Cardiac septum (tissue), 1 donor: Measurements from ENCODE around the gene CSNK1G3. TPM values are rescaled to one million over a fixed set of nuclear protein-coding genes. Genes with fewer than 3 reads are reported as not detected.

ENCODE experiments used
- DNase-seq: peaks from one replicate; pipeline ENCODE4 v3.0.0-alpha.2; 2020; ENCODE audit warnings: low spot score
- intact Hi-C: fragments of 100-400 bp; cut with DNase I; formaldehyde crosslinking; loops from one replicate; pipeline ENCODE4 v1.14.0; 2022
- total RNA-seq: library from RNA; stranded (reverse); fragmentation: NEBNext Ultra II Directional; extraction: Animal tissue kit (Norgen Biotek cat#: 25700); gene quantifications from one replicate; pipeline ENCODE4 v1.2.1, GENCODE V29; 2021
- donor health status: DM: no; HTN: no; CAD: no.

The CSNK1G3 gene
- total RNA-seq, 1 donor from 2014 or later: 28.0 TPM

- intact Hi-C loops: no loop called here
These were observed 34.7 kb downstream of the CSNK1G3 start for GRCh38 chr5:123546657-123547056.

DNA sequence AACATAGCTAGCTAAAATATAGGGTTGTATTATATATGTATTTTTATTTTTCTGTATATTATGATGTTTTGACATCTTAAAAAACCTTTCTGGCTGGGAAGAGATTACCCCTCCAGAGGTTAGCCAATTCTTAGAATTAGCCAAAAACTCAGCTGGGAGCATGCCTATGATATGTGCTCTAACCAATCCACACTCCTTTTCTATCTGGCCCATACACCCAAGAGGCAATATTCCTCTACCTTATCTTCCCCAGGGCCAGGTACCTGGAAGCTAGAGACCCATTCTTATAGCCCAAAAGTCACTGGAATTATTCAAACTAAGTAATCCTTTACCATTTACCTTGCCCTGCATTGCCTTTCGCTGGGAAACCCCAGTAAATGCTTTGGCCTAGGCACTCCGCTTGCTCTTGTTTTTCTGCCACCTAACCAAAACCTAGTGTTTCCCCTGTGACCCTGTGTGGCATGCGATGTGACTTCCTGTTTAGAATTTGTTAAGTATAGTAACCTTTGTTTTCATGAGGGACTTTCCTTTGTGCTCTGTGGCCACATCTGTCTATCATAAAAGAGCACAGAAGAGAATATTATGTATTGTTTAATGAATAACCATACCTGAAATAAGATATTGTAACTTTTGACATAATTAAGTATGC is 37.4 kb downstream of the CSNK1G3 start:
- no peak for DNase-seq
- intact Hi-C loops: no loop called here

More at GRCh38 chr5:123546657-123547056, 34.7 kb downstream of the CSNK1G3 start:
- DNase-seq: no peak

GRCh38 chr5:123554601-123555000 is 42.6 kb downstream of the CSNK1G3 start:
- no peak for DNase-seq
- intact Hi-C loops: no loop called here

- intact Hi-C loops: no loop called here
- DNase-seq: no peak
These were observed 45.9 kb downstream of the CSNK1G3 start for GRCh38 chr5:123557907-123558306.

DNA sequence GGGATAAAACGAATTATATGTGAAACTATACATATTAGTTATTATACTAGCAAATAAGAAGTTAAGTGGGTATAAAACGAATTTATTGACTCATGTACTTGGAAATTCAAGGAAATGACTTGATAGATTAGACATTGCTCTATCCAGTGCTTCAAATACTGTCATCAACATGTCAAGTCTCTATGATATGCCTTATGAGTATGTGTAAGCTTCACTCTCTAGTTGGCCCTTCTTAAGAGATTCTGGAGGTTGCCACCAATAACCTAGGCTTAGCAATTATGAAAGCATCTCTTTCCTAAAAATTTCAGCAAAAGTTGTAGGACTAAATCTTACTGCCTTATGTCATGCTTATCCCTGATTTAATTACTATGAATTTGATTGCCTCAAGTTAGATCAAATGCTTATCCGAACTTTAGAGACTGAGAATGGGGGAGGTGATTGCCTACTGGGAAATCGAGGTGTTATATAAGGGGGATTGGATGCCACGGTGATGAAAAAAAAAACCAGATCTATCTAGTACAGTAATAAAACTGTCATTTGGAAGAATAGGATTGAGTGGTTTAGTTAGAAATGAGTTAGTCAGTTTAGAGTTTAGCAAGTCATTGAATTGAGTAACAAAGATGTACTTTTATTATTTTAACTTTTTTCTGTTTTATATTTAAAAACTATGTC is 46.9 kb downstream of the CSNK1G3 start:
- DNase-seq: no peak
- intact Hi-C loops: no loop called here

DNA sequence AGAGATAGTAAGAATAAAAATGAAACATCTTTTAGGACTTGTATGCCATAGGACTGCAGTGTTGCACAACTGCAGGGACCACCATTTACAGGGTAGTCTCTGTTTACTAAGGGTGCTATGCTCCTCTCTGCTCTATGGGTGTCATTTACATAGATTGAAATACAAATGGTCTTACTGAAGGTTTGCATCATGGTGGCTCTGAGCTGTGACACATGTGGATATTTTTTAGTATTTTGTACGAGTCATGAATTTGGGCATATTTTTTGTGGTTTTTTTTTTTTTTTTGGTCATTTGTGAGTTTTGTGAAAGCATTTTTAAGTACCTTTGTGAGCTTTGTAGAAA is 47.4 kb downstream of the CSNK1G3 start:
- no peak for DNase-seq
- intact Hi-C loops: no loop called here

- no peak for DNase-seq
These were observed 49.3 kb downstream of the CSNK1G3 start for GRCh38 chr5:123561230-123561629.

GRCh38 chr5:123571927-123572326 is 60.0 kb downstream of the CSNK1G3 start:
- intact Hi-C loops: no loop called here

More at GRCh38 chr5:123561230-123561629, 49.3 kb downstream of the CSNK1G3 start:
- intact Hi-C loops: no loop called here

DNA sequence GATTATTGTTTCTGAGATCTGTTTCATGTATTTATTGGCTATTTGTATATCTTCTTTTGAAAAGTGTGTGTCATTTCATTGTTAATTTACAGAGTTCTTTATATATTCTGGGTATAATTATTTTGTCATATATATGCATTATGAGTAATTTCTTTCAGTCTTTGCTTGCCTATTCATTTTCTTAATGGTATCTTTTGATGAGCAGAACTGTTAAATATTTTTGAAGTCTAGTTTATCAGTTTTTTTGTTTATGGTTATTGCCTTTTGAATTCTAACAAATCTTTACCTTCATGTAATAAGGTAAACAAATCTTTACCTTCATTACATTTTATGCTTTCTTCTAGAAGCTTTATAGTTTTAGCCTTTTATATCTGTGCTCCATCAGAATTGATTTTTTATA is 66.4 kb downstream of the CSNK1G3 start:
- no peak for DNase-seq
- intact Hi-C loops: no loop called here

More at GRCh38 chr5:123571927-123572326, 60.0 kb downstream of the CSNK1G3 start:
- DNase-seq: no peak

DNA sequence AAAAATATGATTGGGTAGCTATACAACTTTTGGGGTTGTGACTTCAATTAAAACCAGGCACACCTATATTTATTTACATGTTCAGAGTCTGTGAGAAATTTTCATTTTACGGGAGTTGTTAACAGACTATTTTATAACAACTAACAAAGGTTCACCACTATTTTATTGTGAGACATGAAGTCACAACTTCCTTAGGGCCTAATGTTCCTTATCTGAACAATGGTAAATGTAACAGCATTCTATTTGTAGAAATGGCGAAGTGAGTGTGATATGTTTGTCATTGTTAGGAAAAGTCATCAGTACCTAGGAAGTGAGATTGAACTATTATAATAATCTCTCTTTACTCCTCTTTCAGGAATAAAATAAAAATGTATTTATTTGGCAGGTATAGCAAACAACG is 67.4 kb downstream of the CSNK1G3 start:
- intact Hi-C loops: no loop called here
- DNase-seq: no peak

DNA sequence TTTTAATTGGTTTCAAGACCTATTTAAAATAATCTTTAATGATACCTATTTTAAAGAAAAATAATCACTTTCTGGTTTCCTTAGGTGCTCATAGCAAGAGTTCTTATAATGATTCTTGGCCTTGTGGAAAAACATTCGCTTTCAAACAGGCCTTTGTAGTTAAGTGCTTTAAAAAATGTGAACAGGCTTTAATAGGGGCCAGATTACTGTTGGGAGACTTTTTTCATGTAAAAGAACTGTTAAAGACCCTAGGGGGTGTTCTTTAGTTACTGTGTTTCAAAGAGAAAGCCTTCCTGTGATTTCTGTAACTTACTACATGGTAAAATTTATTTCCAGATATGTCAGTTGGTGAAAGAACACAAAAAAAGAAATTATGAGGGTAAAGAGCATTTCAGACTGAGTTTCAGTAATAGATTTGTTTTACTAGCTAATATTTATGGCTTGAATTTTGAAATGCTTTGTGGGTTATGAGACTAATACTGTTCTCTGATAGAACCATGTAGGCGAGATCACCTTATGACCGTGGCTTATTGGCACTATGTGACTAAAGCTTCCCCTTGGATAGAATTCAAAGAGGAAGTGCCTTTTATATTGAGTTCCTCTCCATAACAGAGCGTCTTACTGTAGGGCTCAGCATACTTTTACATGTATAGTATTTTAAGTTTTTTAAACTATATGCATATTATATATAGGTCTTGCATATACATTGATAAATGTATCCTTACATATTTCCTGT is 70.7 kb downstream of the CSNK1G3 start:
- intact Hi-C loops: loop anchor here (10.0 kb wide), 1 partner anchor 68 kb away; the partner anchor contains the start of gene CSNK1G3
- DNase-seq: no peak

GRCh38 chr5:123585871-123586270 is 73.9 kb downstream of the CSNK1G3 start:
- intact Hi-C loops: loop anchor here (10.0 kb wide), 1 partner anchor 71 kb away; the partner anchor contains the start of gene CSNK1G3
- DNase-seq: no peak

- DNase-seq: no peak
- intact Hi-C loops: no loop called here
These were observed 82.5 kb downstream of the CSNK1G3 start for GRCh38 chr5:123594434-123594833.

- intact Hi-C loops: no loop called here
- no peak for DNase-seq
These were observed 85.0 kb downstream of the CSNK1G3 start for GRCh38 chr5:123597018-123597417.

GRCh38 chr5:123598028-123598689 is 86.2 kb downstream of the CSNK1G3 start:
- intact Hi-C loops: no loop called here
- DNase-seq: no peak

- DNase-seq: no peak
- intact Hi-C loops: no loop called here
These were observed 87.2 kb downstream of the CSNK1G3 start for GRCh38 chr5:123599171-123599570.

- intact Hi-C loops: no loop called here
- no peak for DNase-seq
These were observed 89.6 kb downstream of the CSNK1G3 start for GRCh38 chr5:123601610-123602009.

DNA sequence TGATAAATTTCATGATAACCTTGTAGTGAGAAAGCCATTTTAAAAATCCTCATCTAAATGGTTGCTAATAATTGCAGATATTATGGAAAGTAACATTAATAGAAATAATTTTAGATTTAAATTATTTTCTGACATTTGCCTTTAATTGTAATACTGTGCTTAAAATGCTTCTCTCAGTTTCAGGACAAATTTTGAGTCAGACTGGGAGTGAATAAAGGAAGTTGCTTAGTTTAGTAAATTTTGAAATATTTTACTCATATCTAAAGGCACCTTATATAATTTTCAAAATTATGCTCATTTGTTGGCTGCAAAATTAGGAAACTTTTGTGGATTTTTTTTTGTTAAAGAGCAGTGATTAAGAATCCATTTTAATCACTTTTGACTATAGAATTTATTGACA is 93.8 kb downstream of the CSNK1G3 start:
- intact Hi-C loops: no loop called here
- no peak for DNase-seq

DNA sequence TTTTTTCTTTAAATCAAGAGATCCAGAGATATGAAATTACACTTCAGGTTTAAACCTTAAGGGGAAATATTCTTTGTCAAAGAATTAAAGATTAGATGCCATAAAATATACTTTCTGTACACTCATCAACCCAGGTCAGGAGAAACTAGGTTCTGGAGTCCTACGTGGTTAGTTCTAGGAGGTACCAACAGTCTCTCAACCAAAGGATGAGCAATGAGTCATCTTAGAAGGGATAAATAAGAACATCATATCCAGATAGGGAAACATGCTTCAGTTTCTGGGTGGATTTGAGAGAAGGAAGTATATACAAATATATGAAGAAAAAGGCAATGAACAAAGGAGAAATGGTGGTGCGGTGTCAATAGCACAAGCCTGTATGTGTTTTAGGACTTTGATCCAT is 98.2 kb downstream of the CSNK1G3 start:
- intact Hi-C loops: loop anchor here (2.0 to 10.0 kb wide), 3 partner anchors 98 to 1095 kb away; partner anchors contain the start of genes CEP120 and CSNK1G3
- DNase-seq: no peak
